HCT116 (cell line): Measurements from ENCODE around the gene PTGIS.

ENCODE experiments used
- CTCF ChIP-seq, 3 experiments: fragments of 200-600 bp in 1 of 3; sonication (generic) in 1 of 3; IDR thresholded peaks in 2 of 3; conservative IDR thresholded peaks in 1 of 3; 2 replicates each; pipeline ENCODE4 v1.5.1; 2012 to 2017; ENCODE audit warnings: low read depth in 2 of 3, low read length in 2 of 3, antibody characterized with exemption in 1 of 3, borderline replicate concordance in 1 of 3, control low read depth in 1 of 3, mild to moderate bottlenecking in 1 of 3, mixed read lengths in 1 of 3, mixed run types in 1 of 3, moderate library complexity in 1 of 3; ENCODE audit not compliant: insufficient read depth in 1 of 3
- POLR2AphosphoS5 ChIP-seq: IDR thresholded peaks from 2 replicates; pipeline ENCODE4 v1.6.1; 2011; ENCODE audit warnings: mild to moderate bottlenecking, low read depth, low read length, moderate library complexity
- RAD21 ChIP-seq: IDR thresholded peaks from 2 replicates; pipeline ENCODE4 v1.6.1; 2012; ENCODE audit warnings: low read depth, mild to moderate bottlenecking
- REST ChIP-seq: IDR thresholded peaks from 2 replicates; pipeline ENCODE4 v1.6.1; 2012; ENCODE audit warnings: low read depth
- SIN3A ChIP-seq: IDR thresholded peaks from 2 replicates; pipeline ENCODE4 v1.6.1; 2012; ENCODE audit warnings: low read depth
- SRF ChIP-seq: IDR thresholded peaks from 2 replicates; pipeline ENCODE4 v1.6.1; 2012; ENCODE audit warnings: low read depth
- TCF7L2 ChIP-seq: IDR thresholded peaks from 2 replicates; pipeline ENCODE4 v1.7.0; 2011; ENCODE audit warnings: borderline replicate concordance, inconsistent platforms; ENCODE audit not compliant: insufficient read depth, insufficient read length; ENCODE audit errors: extremely low read depth
- YY1 ChIP-seq: IDR thresholded peaks from 2 replicates; pipeline ENCODE4 v1.6.1; 2011; ENCODE audit warnings: low read length, low read depth, moderate library complexity, mild to moderate bottlenecking; ENCODE audit not compliant: insufficient replicate concordance; ENCODE audit errors: extremely low read depth
- ZBTB33 ChIP-seq: IDR thresholded peaks from 2 replicates; pipeline ENCODE4 v1.6.1; 2011; ENCODE audit warnings: mild to moderate bottlenecking, low read length, moderate library complexity; ENCODE audit not compliant: insufficient replicate concordance; ENCODE audit errors: extremely low read depth

GRCh38 chr20:49587111-49587570 is 19.2 kb upstream of the PTGIS start:
- TF ChIP-seq TCF7L2 (no peak), SIN3A (no peak), RAD21 (no peak), CTCF (IDR thresholded peaks at IDR 0.05 in 2 of 3, conservative IDR thresholded peaks at IDR 0.05 in 1 of 3; ENCODE audit: borderline replicate concordance in 1 of 3, insufficient read depth in 1 of 3, low read depth in 2 of 3, low read length in 2 of 3) (no peak), YY1 (no peak), REST (no peak), ZBTB33 (no peak), SRF (no peak), POLR2AphosphoS5 (no peak)
